ENCODE data around the gene ETS1. TPM values are rescaled to one million over a fixed set of nuclear protein-coding genes. Genes with fewer than 3 reads are reported as not detected.
"Not testable (repeated sequence)": the region's sequence is repeated elsewhere in the genome, so short reads cannot be mapped to it uniquely, and the experiment has no call there.

ETS1 gene
- total RNA-seq, 1 donor from 2014 or later: 55.9 TPM

DNA sequence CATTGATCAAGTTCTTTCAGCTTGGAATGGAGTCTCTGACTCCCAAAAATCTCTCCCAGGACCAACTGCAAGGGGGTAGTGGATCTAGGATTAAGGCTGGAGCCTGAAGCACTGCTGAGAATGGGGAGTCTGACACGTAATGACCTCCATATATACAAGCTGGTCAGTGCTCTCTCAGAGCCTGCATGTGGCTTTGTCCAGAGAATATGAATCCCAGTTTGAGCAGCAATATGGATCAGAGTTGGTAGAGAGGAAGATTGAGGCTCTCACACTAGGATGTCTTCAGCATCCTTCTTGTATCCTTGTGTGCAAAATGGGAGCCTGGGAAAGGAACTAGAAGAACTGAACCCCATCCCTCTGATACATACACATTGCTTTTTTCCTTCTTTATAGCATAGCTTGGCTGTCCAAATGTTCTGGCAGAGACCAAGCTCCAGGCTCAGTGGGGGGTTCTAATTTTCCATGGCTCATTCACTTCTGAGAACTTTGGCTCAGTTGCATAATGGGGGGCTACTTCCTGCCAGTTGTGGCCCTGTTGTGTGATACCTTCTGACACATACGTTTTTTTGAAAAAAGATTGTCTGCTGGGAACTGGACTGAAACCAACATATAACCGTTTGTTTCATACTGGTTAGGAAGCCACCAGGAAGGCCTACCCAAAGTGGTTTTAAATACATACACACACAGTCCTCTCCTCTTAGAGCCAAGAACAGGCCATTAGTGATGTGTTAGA, 138.2 kb downstream of the ETS1 start:
- DNase-seq (ENCODE audit: low read depth, low spot score): no peak
- Mint-ChIP-seq H3K36me3 (ENCODE audit: low read depth) (peaks cover 8% of the 10 kb centered on the region), H3K4me1 (peaks cover 15% of the 10 kb centered on the region), H3K9me3 (peaks cover 5% of the 10 kb centered on the region), H3K27ac (ENCODE audit: unreplicated experiment) (no peak overlapping the region), H3K27me3 (ENCODE audit: low read depth) (peaks cover 11% of the 10 kb centered on the region), H3K4me3 (peak overlapping the region; percentile 16)
- TF ChIP-seq CTCF (conservative IDR thresholded peaks at IDR 0.05): no peak

DNA sequence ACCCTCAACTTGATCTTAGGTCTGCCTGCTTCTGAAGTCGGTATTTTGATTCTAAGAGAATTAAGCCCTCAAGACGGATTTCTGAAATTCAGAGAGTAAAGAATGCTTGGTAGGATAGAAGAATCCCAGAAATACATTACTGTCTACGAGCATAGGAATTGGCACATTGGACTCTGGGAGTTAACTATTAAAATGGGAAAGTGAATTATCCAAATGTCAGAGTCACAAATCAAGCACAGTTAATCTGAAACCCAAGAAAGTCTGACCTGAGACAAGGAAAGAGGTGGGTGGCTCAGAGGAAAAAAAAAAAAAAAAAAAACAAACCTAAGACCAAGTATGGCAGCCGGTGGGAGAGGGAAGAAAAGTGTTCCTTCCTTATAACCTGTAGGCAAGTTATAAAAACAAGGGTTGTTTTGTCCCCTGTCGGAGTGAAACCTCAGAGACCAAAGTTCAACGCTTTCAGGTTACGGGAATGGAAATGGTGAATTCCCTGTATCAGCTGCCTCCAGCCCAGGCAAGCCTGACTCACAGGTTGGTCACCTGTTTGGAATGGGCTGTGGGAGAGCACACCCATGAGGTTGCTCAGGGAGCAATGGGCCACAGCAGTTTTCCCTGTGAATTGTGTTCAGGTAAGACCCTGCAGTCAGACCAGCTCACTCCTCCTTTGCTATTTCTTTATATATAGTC, 139.0 kb downstream of the ETS1 start:
- H3K27ac Mint-ChIP-seq (ENCODE audit: unreplicated experiment): no peak overlapping the region
- peaks cover 5% of the 10 kb centered on the region for H3K9me3 Mint-ChIP-seq
- no peak for TF ChIP-seq CTCF (conservative IDR thresholded peaks at IDR 0.05)
- H3K4me1 Mint-ChIP-seq: peaks cover 15% of the 10 kb centered on the region
- H3K4me3 Mint-ChIP-seq: no peak overlapping the region
- H3K36me3 Mint-ChIP-seq (ENCODE audit: low read depth): peaks cover 8% of the 10 kb centered on the region
- DNase-seq (ENCODE audit: low read depth, low spot score): no peak
- peaks cover 11% of the 10 kb centered on the region for H3K27me3 Mint-ChIP-seq (ENCODE audit: low read depth)

GRCh38 chr11:128447233-128447632, 140.1 kb downstream of the ETS1 start:
- Mint-ChIP-seq H3K9me3 (peaks cover 5% of the 10 kb centered on the region), H3K4me1 (peaks cover 14% of the 10 kb centered on the region), H3K4me3 (no peak overlapping the region), H3K27ac (ENCODE audit: unreplicated experiment) (no peak overlapping the region), H3K36me3 (ENCODE audit: low read depth) (peaks cover 8% of the 10 kb centered on the region), H3K27me3 (ENCODE audit: low read depth) (peaks cover 5% of the 10 kb centered on the region)
- DNase-seq (ENCODE audit: low read depth, low spot score): no peak
- TF ChIP-seq CTCF (conservative IDR thresholded peaks at IDR 0.05): no peak

GRCh38 chr11:128445921-128446320, 141.4 kb downstream of the ETS1 start:
- H3K4me3 Mint-ChIP-seq; H3K4me1 Mint-ChIP-seq; H3K27ac Mint-ChIP-seq (ENCODE audit: unreplicated experiment): not testable (repeated sequence)

GRCh38 chr11:128437136-128437535, 150.2 kb downstream of the ETS1 start:
- no peak for TF ChIP-seq CTCF (conservative IDR thresholded peaks at IDR 0.05)
- H3K4me1 Mint-ChIP-seq: peaks cover 8% of the 10 kb centered on the region
- no peak for DNase-seq (ENCODE audit: low read depth, low spot score)
- no peak overlapping the region for H3K27ac Mint-ChIP-seq (ENCODE audit: unreplicated experiment)
- peaks cover 3% of the 10 kb centered on the region for H3K36me3 Mint-ChIP-seq (ENCODE audit: low read depth)
- H3K27me3 Mint-ChIP-seq (ENCODE audit: low read depth): no peaks in the 10 kb centered on the region
- peaks cover 2% of the 10 kb centered on the region for H3K9me3 Mint-ChIP-seq
- no peak overlapping the region for H3K4me3 Mint-ChIP-seq

More at GRCh38 chr11:128445921-128446320, 141.4 kb downstream of the ETS1 start:
- H3K9me3 Mint-ChIP-seq; H3K36me3 Mint-ChIP-seq (ENCODE audit: low read depth); H3K27me3 Mint-ChIP-seq (ENCODE audit: low read depth); DNase-seq (ENCODE audit: low read depth, low spot score): not testable (repeated sequence)

DNA sequence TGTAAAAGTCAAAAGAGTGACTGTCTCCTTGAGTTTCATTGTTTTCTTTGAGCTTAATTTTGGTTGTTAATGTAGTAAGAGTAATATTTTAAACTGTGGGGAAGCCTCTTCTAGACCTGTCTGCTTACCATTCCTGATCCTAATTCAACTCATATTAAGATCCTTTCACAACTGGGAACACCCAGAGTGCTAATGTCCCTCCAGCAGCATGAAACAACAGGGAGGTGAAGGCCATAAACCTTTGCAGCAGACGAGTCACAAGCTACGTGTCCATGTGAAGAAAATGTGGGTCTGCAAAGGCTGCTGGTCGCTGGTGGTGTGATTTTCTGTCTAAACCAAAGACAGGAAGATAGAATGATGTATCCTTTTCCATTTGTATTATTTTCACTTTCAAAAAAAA, 152.5 kb downstream of the ETS1 start:
- H3K27ac Mint-ChIP-seq (ENCODE audit: unreplicated experiment): no peak overlapping the region
- no peak for DNase-seq (ENCODE audit: low read depth, low spot score)
- H3K27me3 Mint-ChIP-seq (ENCODE audit: low read depth): no peaks in the 10 kb centered on the region
- peaks cover 3% of the 10 kb centered on the region for H3K36me3 Mint-ChIP-seq (ENCODE audit: low read depth)
- H3K4me3 Mint-ChIP-seq: no peak overlapping the region
- TF ChIP-seq CTCF (conservative IDR thresholded peaks at IDR 0.05): no peak
- peaks cover 2% of the 10 kb centered on the region for H3K9me3 Mint-ChIP-seq
- H3K4me1 Mint-ChIP-seq: peaks cover 13% of the 10 kb centered on the region
